Measurements from ENCODE around the gene SIM2. TPM values are rescaled to one million over a fixed set of nuclear protein-coding genes. Genes with fewer than 3 reads are reported as not detected.
A peak's percentile ranks its signal among the peaks of the same experiment; 100 is the strongest.

The SIM2 gene
- total and polyA plus RNA-seq, 12 donors, result 0.01 to 0.16 (median 0.15) TPM; not detected in 9

- H3K9me3 ChIP-seq, result no peaks in the 10 kb centered on the region
- ATAC-seq (no peak), DNase-seq (no peak)
- H3K4me3 ChIP-seq, result no peak overlapping the region
- H3K27ac ChIP-seq, result no peak overlapping the region
- H3K4me1 ChIP-seq, result peaks cover 2 to 30% (median 18%) of the 10 kb centered on the region in 9 donors
- no peak for TF ChIP-seq CTCF (IDR thresholded peaks at IDR 0.05)
- H3K27me3 ChIP-seq, result peaks cover 45 to 100% (median 94%) of the 10 kb centered on the region in 7 donors
- no peaks in the 10 kb centered on the region for H3K36me3 ChIP-seq
- WGBS, 2 donors, result 7 to 9% methylated on average over 34 of the region's 34 CpGs
- intact Hi-C loops (cut with DNase I), result no loop called here
Observed at GRCh38 chr21:36692114-36692834, 6.6 kb upstream of the SIM2 start.

GRCh38 chr21:36692835-36693488 is 6.0 kb upstream of the SIM2 start:
- ATAC-seq, result peak in 3 of 8 donors; percentile 20 to 43 (median 31)
- Histone ChIP-seq H3K4me3 (no peak overlapping the region), H3K27ac (no peak overlapping the region), H3K9me3 (no peaks in the 10 kb centered on the region), H3K36me3 (no peaks in the 10 kb centered on the region), H3K4me1 (peaks cover 3 to 37% (median 24%) of the 10 kb centered on the region in 9 donors), H3K27me3 (peaks cover 52 to 100% (median 94%) of the 10 kb centered on the region in 7 donors)
- DNase-seq, result no peak
- peak in 6 of 9 donors; percentile 15 to 31 (median 18) for TF ChIP-seq CTCF (IDR thresholded peaks at IDR 0.05)
- intact Hi-C loops (cut with DNase I), result no loop called here
- 4% methylated on average over 49 to 57 of the region's 57 CpGs for WGBS, 2 donors

- Histone ChIP-seq H3K27ac (no peak overlapping the region), H3K9me3 (no peaks in the 10 kb centered on the region), H3K27me3 (peaks cover 57 to 100% (median 96%) of the 10 kb centered on the region in 7 donors), H3K4me3 (no peak overlapping the region), H3K36me3 (no peaks in the 10 kb centered on the region), H3K4me1 (peaks cover 3 to 43% (median 30%) of the 10 kb centered on the region in 9 donors)
- intact Hi-C loops (cut with DNase I), result no loop called here
- no peak for DNase-seq
- no peak for TF ChIP-seq CTCF (IDR thresholded peaks at IDR 0.05)
- peak in 3 of 8 donors; percentile 14 to 25 (median 20) for ATAC-seq
- WGBS, 2 donors, result 4 to 10% methylated on average over 40 of the region's 40 CpGs
Observed at GRCh38 chr21:36693489-36694030, 5.4 kb upstream of the SIM2 start.

GRCh38 chr21:36694031-36694515 is 4.8 kb upstream of the SIM2 start:
- Histone ChIP-seq H3K9me3 (no peaks in the 10 kb centered on the region), H3K27ac (no peak overlapping the region), H3K36me3 (no peaks in the 10 kb centered on the region), H3K4me3 (no peak overlapping the region), H3K27me3 (peaks cover 62 to 100% (median 100%) of the 10 kb centered on the region in 7 donors), H3K4me1 (peaks cover 4 to 48% (median 35%) of the 10 kb centered on the region in 9 donors)
- no peak for TF ChIP-seq CTCF (IDR thresholded peaks at IDR 0.05)
- intact Hi-C loops (cut with DNase I), result no loop called here
- DNase-seq (no peak), ATAC-seq (no peak)
- 7 to 9% methylated on average over 14 of the region's 14 CpGs for WGBS, 2 donors

All from heart right ventricle (tissue), 16 donors.